ENCODE data around the gene MEF2A. TPM values are rescaled to one million over a fixed set of nuclear protein-coding genes. Genes with fewer than 3 reads are reported as not detected.

The MEF2A gene
- total RNA-seq, 1 donor from 2014 or later, result 61.9 TPM

DNA sequence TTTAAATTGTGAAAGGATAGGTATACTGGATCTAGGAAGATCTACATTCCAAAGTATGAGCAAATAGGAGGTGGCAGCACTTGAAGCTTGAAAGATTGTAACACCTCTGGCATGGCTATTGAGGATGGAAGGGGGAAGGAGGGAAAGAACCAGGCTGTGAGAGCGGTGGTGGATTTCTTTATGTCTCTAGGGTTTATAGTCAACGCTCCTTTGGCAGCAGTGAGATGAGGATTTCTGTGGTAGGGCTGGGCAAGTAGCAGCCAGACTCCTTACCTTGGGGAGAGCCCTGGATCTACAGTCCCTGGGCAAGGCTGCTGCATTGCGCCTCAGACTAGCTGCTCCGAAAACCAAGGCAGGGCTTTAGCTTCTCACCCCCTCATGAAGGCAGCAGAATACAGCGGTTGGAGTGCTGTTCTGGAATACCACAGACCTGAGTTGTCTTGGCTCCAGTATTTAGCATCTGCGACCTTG is 53.2 kb downstream of the MEF2A start:
- H2AFZ ChIP-seq (replicated peaks), result no peak overlapping the region
- peaks cover 98% of the 10 kb centered on the region for H3K79me2 ChIP-seq (ENCODE audit: low read depth)
- no peak overlapping the region for H3K27ac Mint-ChIP-seq
- DNase-seq (ENCODE audit: low spot score), result peak; percentile 32
- H3K4me1 Mint-ChIP-seq, result peaks cover 11% of the 10 kb centered on the region
- H3K4me3 ChIP-seq, result no peak overlapping the region
- TF ChIP-seq EZH2phosphoT487 (IDR thresholded peaks at IDR 0.05) (no peak), EZH2 (IDR thresholded peaks at IDR 0.05) (no peak)
- TF ChIP-seq, protein P1, sequence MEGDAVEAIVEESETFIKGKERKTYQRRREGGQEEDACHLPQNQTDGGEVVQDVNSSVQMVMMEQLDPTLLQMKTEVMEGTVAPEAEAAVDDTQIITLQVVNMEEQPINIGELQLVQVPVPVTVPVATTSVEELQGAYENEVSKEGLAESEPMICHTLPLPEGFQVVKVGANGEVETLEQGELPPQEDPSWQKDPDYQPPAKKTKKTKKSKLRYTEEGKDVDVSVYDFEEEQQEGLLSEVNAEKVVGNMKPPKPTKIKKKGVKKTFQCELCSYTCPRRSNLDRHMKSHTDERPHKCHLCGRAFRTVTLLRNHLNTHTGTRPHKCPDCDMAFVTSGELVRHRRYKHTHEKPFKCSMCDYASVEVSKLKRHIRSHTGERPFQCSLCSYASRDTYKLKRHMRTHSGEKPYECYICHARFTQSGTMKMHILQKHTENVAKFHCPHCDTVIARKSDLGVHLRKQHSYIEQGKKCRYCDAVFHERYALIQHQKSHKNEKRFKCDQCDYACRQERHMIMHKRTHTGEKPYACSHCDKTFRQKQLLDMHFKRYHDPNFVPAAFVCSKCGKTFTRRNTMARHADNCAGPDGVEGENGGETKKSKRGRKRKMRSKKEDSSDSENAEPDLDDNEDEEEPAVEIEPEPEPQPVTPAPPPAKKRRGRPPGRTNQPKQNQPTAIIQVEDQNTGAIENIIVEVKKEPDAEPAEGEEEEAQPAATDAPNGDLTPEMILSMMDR (IDR thresholded peaks at IDR 0.05), result no peak
- H3K36me3 Mint-ChIP-seq, result peaks cover 7% of the 10 kb centered on the region
- H3K9ac ChIP-seq, result no peak overlapping the region
- no peaks in the 10 kb centered on the region for H3K36me3 ChIP-seq
- no peaks in the 10 kb centered on the region for H3F3A ChIP-seq (ENCODE audit: low read depth)
- peaks cover 2% of the 10 kb centered on the region for H3K9me3 ChIP-seq (ENCODE audit: low read depth)
- peaks cover 12% of the 10 kb centered on the region for H3K4me1 ChIP-seq
- peak overlapping the region; percentile 5 for H3K4me2 ChIP-seq
- H3K27me3 ChIP-seq, result no peaks in the 10 kb centered on the region
- no peak overlapping the region for H3K4me3 Mint-ChIP-seq
- peaks cover 5% of the 10 kb centered on the region for H3K9me3 Mint-ChIP-seq
- no peaks in the 10 kb centered on the region for H3K27me3 Mint-ChIP-seq (ENCODE audit: insufficient read depth, low read depth)
- H4K20me1 ChIP-seq (ENCODE audit: low read depth), result peaks cover 37% of the 10 kb centered on the region
- no peak overlapping the region for H3K27ac ChIP-seq

DNA sequence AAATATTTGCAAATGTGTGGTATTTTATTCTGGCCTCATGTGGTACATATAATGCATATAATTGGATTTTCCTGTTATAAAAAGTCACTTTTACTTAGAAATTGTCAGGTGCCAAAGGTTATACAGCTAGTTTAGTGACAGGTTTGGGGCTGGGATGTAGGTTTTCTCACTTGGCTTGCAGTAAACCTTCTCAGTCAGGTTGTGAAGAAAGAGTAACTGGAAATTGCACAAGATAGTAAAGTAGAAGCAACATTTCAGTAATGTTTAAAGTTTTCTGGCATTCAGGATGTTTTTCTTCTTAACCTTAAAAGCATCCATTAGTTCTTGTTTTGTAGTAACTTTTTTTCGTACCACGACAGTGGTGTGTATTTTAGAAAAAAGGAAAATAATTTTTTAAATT is 53.9 kb downstream of the MEF2A start:
- no peak overlapping the region for H3K4me2 ChIP-seq
- no peaks in the 10 kb centered on the region for H3K27me3 ChIP-seq
- H4K20me1 ChIP-seq (ENCODE audit: low read depth), result peaks cover 30% of the 10 kb centered on the region
- H3F3A ChIP-seq (ENCODE audit: low read depth), result no peaks in the 10 kb centered on the region
- peaks cover 10% of the 10 kb centered on the region for H3K9me3 ChIP-seq (ENCODE audit: low read depth)
- peaks cover 8% of the 10 kb centered on the region for H3K4me1 ChIP-seq
- no peak overlapping the region for H3K27ac Mint-ChIP-seq
- H3K4me1 Mint-ChIP-seq, result peaks cover 11% of the 10 kb centered on the region
- no peaks in the 10 kb centered on the region for H3K36me3 ChIP-seq
- no peak overlapping the region for H3K4me3 ChIP-seq
- no peak overlapping the region for H3K27ac ChIP-seq
- peaks cover 13% of the 10 kb centered on the region for H3K9me3 Mint-ChIP-seq
- H3K27me3 Mint-ChIP-seq (ENCODE audit: insufficient read depth, low read depth), result no peaks in the 10 kb centered on the region
- H3K36me3 Mint-ChIP-seq, result peaks cover 14% of the 10 kb centered on the region
- peaks cover 98% of the 10 kb centered on the region for H3K79me2 ChIP-seq (ENCODE audit: low read depth)
- no peak overlapping the region for H3K4me3 Mint-ChIP-seq
- no peak for TF ChIP-seq EZH2phosphoT487 (IDR thresholded peaks at IDR 0.05)
- H2AFZ ChIP-seq (replicated peaks), result no peak overlapping the region
- no peak overlapping the region for H3K9ac ChIP-seq
- no peak for DNase-seq (ENCODE audit: low spot score)

DNA sequence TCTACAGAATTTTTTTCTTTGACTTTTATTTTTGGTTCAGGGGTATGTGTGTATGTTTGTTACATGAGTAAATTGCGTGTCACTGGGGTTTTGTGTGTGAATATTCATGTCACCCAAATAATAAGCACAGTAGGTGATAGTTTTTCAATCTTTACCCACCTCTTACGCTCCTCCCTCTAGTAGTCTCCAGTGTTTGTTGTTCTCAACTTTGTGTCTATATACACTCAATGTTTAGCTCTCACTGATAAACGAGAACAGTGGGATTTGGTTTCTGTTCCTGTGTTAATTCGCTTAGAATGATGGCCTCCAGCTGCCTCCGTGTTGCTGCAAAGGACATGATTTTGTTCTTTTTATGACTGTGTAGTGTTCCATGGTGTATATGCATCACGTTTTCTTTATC is 54.4 kb downstream of the MEF2A start:
- no peak overlapping the region for H3K27ac Mint-ChIP-seq
- Histone ChIP-seq H3K9me3 (ENCODE audit: low read depth) (peaks cover 14% of the 10 kb centered on the region), H4K20me1 (ENCODE audit: low read depth) (peaks cover 27% of the 10 kb centered on the region), H3K27ac (no peak overlapping the region), H3K9ac (no peak overlapping the region), H3F3A (ENCODE audit: low read depth) (no peaks in the 10 kb centered on the region), H3K36me3 (no peaks in the 10 kb centered on the region), H2AFZ (replicated peaks) (no peak overlapping the region), H3K4me3 (no peak overlapping the region), H3K4me2 (no peak overlapping the region), H3K4me1 (peaks cover 8% of the 10 kb centered on the region), H3K27me3 (no peaks in the 10 kb centered on the region), H3K79me2 (ENCODE audit: low read depth) (peaks cover 98% of the 10 kb centered on the region)
- peaks cover 9% of the 10 kb centered on the region for H3K4me1 Mint-ChIP-seq
- H3K9me3 Mint-ChIP-seq, result peaks cover 17% of the 10 kb centered on the region
- H3K36me3 Mint-ChIP-seq, result peaks cover 19% of the 10 kb centered on the region
- TF ChIP-seq EZH2 (IDR thresholded peaks at IDR 0.05), result no peak
- TF ChIP-seq EZH2phosphoT487 (IDR thresholded peaks at IDR 0.05), result no peak
- TF ChIP-seq, protein P1 (IDR thresholded peaks at IDR 0.05), result no peak
- H3K4me3 Mint-ChIP-seq, result no peak overlapping the region
- DNase-seq (ENCODE audit: low spot score), result no peak
- H3K27me3 Mint-ChIP-seq (ENCODE audit: insufficient read depth, low read depth), result no peaks in the 10 kb centered on the region

DNA sequence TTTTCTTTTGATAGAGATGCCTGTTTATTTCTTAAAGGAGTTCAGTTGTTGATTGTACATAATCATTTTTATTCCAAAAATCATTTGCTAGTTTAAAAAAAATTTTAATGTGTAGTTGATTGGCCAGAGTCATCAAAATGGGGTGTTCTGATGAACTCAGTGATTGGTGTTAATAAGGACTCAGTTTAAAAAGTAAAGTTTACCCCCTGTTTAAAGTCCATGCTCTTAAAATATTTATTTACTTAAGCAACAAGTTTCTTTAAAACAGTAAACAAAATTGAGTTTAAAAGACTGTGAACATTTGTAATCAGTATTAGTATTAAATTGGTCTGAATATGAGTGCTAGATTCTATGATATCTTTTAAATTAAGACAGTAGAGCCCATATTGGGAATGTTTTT is 56.0 kb downstream of the MEF2A start:
- H3K27me3 Mint-ChIP-seq (ENCODE audit: insufficient read depth, low read depth), result no peaks in the 10 kb centered on the region
- no peak overlapping the region for H3K4me3 ChIP-seq
- peaks cover 11% of the 10 kb centered on the region for H3K36me3 ChIP-seq
- no peak overlapping the region for H3K27ac ChIP-seq
- no peak overlapping the region for H3K4me2 ChIP-seq
- H3K9me3 ChIP-seq (ENCODE audit: low read depth), result peaks cover 22% of the 10 kb centered on the region
- no peaks in the 10 kb centered on the region for H3K27me3 ChIP-seq
- no peak overlapping the region for H3K4me3 Mint-ChIP-seq
- peaks cover 99% of the 10 kb centered on the region for H3K79me2 ChIP-seq (ENCODE audit: low read depth)
- no peaks in the 10 kb centered on the region for H3F3A ChIP-seq (ENCODE audit: low read depth)
- TF ChIP-seq EZH2 (IDR thresholded peaks at IDR 0.05), result no peak
- TF ChIP-seq, protein P1 (IDR thresholded peaks at IDR 0.05), result no peak
- no peak for TF ChIP-seq EZH2phosphoT487 (IDR thresholded peaks at IDR 0.05)
- H4K20me1 ChIP-seq (ENCODE audit: low read depth), result peaks cover 21% of the 10 kb centered on the region
- H2AFZ ChIP-seq (replicated peaks), result no peak overlapping the region
- DNase-seq (ENCODE audit: low spot score), result no peak
- peaks cover 33% of the 10 kb centered on the region for H3K9me3 Mint-ChIP-seq
- H3K4me1 Mint-ChIP-seq, result peaks cover 9% of the 10 kb centered on the region
- H3K27ac Mint-ChIP-seq, result no peak overlapping the region
- peaks cover 33% of the 10 kb centered on the region for H3K36me3 Mint-ChIP-seq
- no peak overlapping the region for H3K9ac ChIP-seq
- peaks cover 8% of the 10 kb centered on the region for H3K4me1 ChIP-seq
